Pericardium fibroblast (primary cell): ENCODE measurements around the gene MAGEA3. TPM values are rescaled to one million over a fixed set of nuclear protein-coding genes. Genes with fewer than 3 reads are reported as not detected.

ENCODE experiments used
- total RNA-seq: library from RNA; depleted of rRNA; stranded (reverse); fragments of >200 nt; gene quantifications from 2 replicates; pipeline ENCODE4 v1.2.3, GENCODE V29; 2015

Gene MAGEA3
- not detected in 2 replicates for total RNA-seq

GRCh38 chrX:152697952-152698931, at the start of gene MAGEA3:
Gene MAGEA3 (plus strand): TSS chrX:152698794. CDS start chrX:152700833, 2,039 bp downstream.

GRCh38 chrX:152709173-152709572, 10.6 kb downstream of the MAGEA3 start, which contains the start of gene CSAG2:
Gene CSAG2 (minus strand): TSS chrX:152709273. CDS start chrX:152709112, 161 bp downstream.

GRCh38 chrX:152713815-152714787, 15.5 kb downstream of the MAGEA3 start, which contains the start of gene MAGEA2B:
Gene MAGEA2B (plus strand): TSS chrX:152714628. CDS start chrX:152717107, 2,479 bp downstream.

GRCh38 chrX:152733261-152733975, 34.8 kb downstream of the MAGEA3 start, which contains the start of the genes CSAG1 and MAGEA12:
Gene CSAG1 (minus strand): TSS chrX:152733721. CDS start chrX:152732460, 1,261 bp downstream.
Gene MAGEA12 (plus strand): TSS chrX:152733757. CDS start chrX:152736162, 2,405 bp downstream.

Other genes with a start within 250 kb of the MAGEA3 start
- gene GABRA3, start 247.5 kb upstream of the MAGEA3 start, total RNA-seq, result not detected in 2 replicates
- not detected in 2 replicates for gene GABRQ, start 60.9 kb upstream of the MAGEA3 start, total RNA-seq
- gene CSAG2, start 10.5 kb downstream of the MAGEA3 start, total RNA-seq, result not detected in 2 replicates
- gene MAGEA2B, start 15.8 kb downstream of the MAGEA3 start, total RNA-seq, result not detected in 2 replicates
- gene CSAG1, start 34.9 kb downstream of the MAGEA3 start, total RNA-seq, result not detected in 2 replicates
- gene MAGEA12, start 35.0 kb downstream of the MAGEA3 start, total RNA-seq, result not detected in 2 replicates
- gene MAGEA2, start 55.0 kb downstream of the MAGEA3 start, total RNA-seq, result not detected in 2 replicates
- gene CSAG3, start 60.4 kb downstream of the MAGEA3 start, total RNA-seq, result not detected in 2 replicates
- gene MAGEA6, start 70.9 kb downstream of the MAGEA3 start, total RNA-seq, result not detected in 2 replicates
- gene CETN2, start 132.0 kb downstream of the MAGEA3 start, total RNA-seq, result 27.1 and 36.5 TPM in 2 replicates
- 21.7 and 25.9 TPM in 2 replicates for gene NSDHL, start 132.3 kb downstream of the MAGEA3 start, total RNA-seq
- gene ZNF185, start 199.3 kb downstream of the MAGEA3 start, total RNA-seq, result 4.6 and 5.0 TPM in 2 replicates